Measurements from ENCODE around the gene SLC4A2. TPM values are rescaled to one million over a fixed set of nuclear protein-coding genes. Genes with fewer than 3 reads are reported as not detected.

SLC4A2 gene
- polyA plus RNA-seq, 5 donors = 81.9 to 121 (median 103) TPM

Other genes starting within 250 kb of the SLC4A2 start
- gene AOC1, start 207.1 kb upstream of the SLC4A2 start, polyA plus RNA-seq (ENCODE audit: insufficient read depth in 1 of 5, insufficient read length in 5 of 5, low replicate concordance in 1 of 5) = under 1 TPM; 0.53 to 0.97 (median 0.66) TPM
- 1 to 10 TPM; 2.9 to 6.3 (median 4.5) TPM for gene KCNH2, start 81.3 kb upstream of the SLC4A2 start, polyA plus RNA-seq (ENCODE audit: insufficient read depth in 1 of 5, insufficient read length in 5 of 5, low replicate concordance in 1 of 5)
- 10 to 100 TPM in 2 of 5 donors, 1 to 10 TPM in 3; 5.4 to 11.8 (median 7.5) TPM for gene NOS3, start 68.6 kb upstream of the SLC4A2 start, polyA plus RNA-seq (ENCODE audit: insufficient read depth in 1 of 5, insufficient read length in 5 of 5, low replicate concordance in 1 of 5)
- gene ATG9B, start 35.1 kb upstream of the SLC4A2 start, polyA plus RNA-seq (ENCODE audit: insufficient read depth in 1 of 5, insufficient read length in 5 of 5, low replicate concordance in 1 of 5) = 1 to 10 TPM; 1.2 to 4.8 (median 3.6) TPM
- gene ABCB8, start 31.1 kb upstream of the SLC4A2 start, polyA plus RNA-seq (ENCODE audit: insufficient read depth in 1 of 5, insufficient read length in 5 of 5, low replicate concordance in 1 of 5) = 10 to 100 TPM; 17.6 to 29.3 (median 24.9) TPM
- 1 to 10 TPM; 2.2 to 7.0 (median 4.5) TPM for gene ASIC3, start 11.1 kb upstream of the SLC4A2 start, polyA plus RNA-seq (ENCODE audit: insufficient read depth in 1 of 5, insufficient read length in 5 of 5, low replicate concordance in 1 of 5)
- 10 to 100 TPM; 13.5 to 18.3 (median 14.6) TPM for gene CDK5, start 1.7 kb upstream of the SLC4A2 start, polyA plus RNA-seq (ENCODE audit: insufficient read depth in 1 of 5, insufficient read length in 5 of 5, low replicate concordance in 1 of 5)
- 10 to 100 TPM; 30.9 to 66.9 (median 45.5) TPM for gene FASTK, start 21.2 kb downstream of the SLC4A2 start, polyA plus RNA-seq (ENCODE audit: insufficient read depth in 1 of 5, insufficient read length in 5 of 5, low replicate concordance in 1 of 5)
- gene TMUB1, start 23.9 kb downstream of the SLC4A2 start, polyA plus RNA-seq (ENCODE audit: insufficient read depth in 1 of 5, insufficient read length in 5 of 5, low replicate concordance in 1 of 5) = 10 to 100 TPM; 17.8 to 41.3 (median 22.8) TPM
- gene AGAP3, start 26.9 kb downstream of the SLC4A2 start, polyA plus RNA-seq (ENCODE audit: insufficient read depth in 1 of 5, insufficient read length in 5 of 5, low replicate concordance in 1 of 5) = 100 to 1,000 TPM in 1 of 5 donors, 10 to 100 TPM in 4; 73.3 to 100 (median 95.7) TPM
- gene GBX1, start 108.1 kb downstream of the SLC4A2 start, polyA plus RNA-seq (ENCODE audit: insufficient read depth in 1 of 5, insufficient read length in 5 of 5, low replicate concordance in 1 of 5) = under 1 TPM in 2 of 5 donors, not detected in 3; 0.14 to 0.26 TPM
- under 1 TPM in 1 of 5 donors, not detected in 4; 0.23 TPM for gene ASB10, start 127.7 kb downstream of the SLC4A2 start, polyA plus RNA-seq (ENCODE audit: insufficient read depth in 1 of 5, insufficient read length in 5 of 5, low replicate concordance in 1 of 5)
- gene H2BK1, start 150.9 kb downstream of the SLC4A2 start, polyA plus RNA-seq (ENCODE audit: insufficient read depth in 1 of 5, insufficient read length in 5 of 5, low replicate concordance in 1 of 5) = under 1 TPM in 1 of 5 donors, not detected in 4; 0.35 TPM
- gene ABCF2, start 167.6 kb downstream of the SLC4A2 start, polyA plus RNA-seq (ENCODE audit: insufficient read depth in 1 of 5, insufficient read length in 5 of 5, low replicate concordance in 1 of 5) = 10 to 100 TPM; 19.0 to 31.6 (median 22.3) TPM
- 10 to 100 TPM; 16.3 to 31.3 (median 19.1) TPM for gene CHPF2, start 172.9 kb downstream of the SLC4A2 start, polyA plus RNA-seq (ENCODE audit: insufficient read depth in 1 of 5, insufficient read length in 5 of 5, low replicate concordance in 1 of 5)
- 100 to 1,000 TPM in 3 of 5 donors, 10 to 100 TPM in 2; 75.4 to 137 (median 112) TPM for gene SMARCD3, start 189.1 kb downstream of the SLC4A2 start, polyA plus RNA-seq (ENCODE audit: insufficient read depth in 1 of 5, insufficient read length in 5 of 5, low replicate concordance in 1 of 5)